Measurements from ENCODE around the gene ALKBH5. TPM values are rescaled to one million over a fixed set of nuclear protein-coding genes. Genes with fewer than 3 reads are reported as not detected.

Gene ALKBH5
- total RNA-seq, 1 experiment from 2014 or later = 69.5 TPM

GRCh38 chr17:18238299-18238698 is 54.7 kb downstream of the ALKBH5 start:
- ChIA-PET POLR2A (no interaction called here), CTCF (interaction anchor here (0.6 to 0.7 kb wide), 2 partner anchors 11 to 1014 kb away, joined by 4 to 5 read pairs; no protein-coding TSS in a partner anchor)
- no TSS peak for BruUV-seq (replicated peaks)
- no peak for TF ChIP-seq CTCF (IDR thresholded peaks at IDR 0.05; ENCODE audit: unreplicated experiment)
- peaks cover 15% of the 10 kb centered on the region for H3K4me1 Mint-ChIP-seq (ENCODE audit: insufficient read depth, unreplicated experiment)
- no peak overlapping the region for H3K27ac Mint-ChIP-seq (ENCODE audit: low read depth, unreplicated experiment)
- DNase-seq (ENCODE audit: unreplicated experiment) = no peak
- peaks cover 23% of the 10 kb centered on the region for H3K36me3 Mint-ChIP-seq (ENCODE audit: insufficient read depth, unreplicated experiment)
- intact Hi-C loops (cut with micrococcal nuclease) = no loop called here
- H3K9me3 Mint-ChIP-seq (ENCODE audit: unreplicated experiment) = no peaks in the 10 kb centered on the region
- no peak overlapping the region for H3K4me3 Mint-ChIP-seq (ENCODE audit: unreplicated experiment)
- H3K27me3 Mint-ChIP-seq (ENCODE audit: insufficient read depth, unreplicated experiment) = no peaks in the 10 kb centered on the region

GRCh38 chr17:18240449-18240848 is 56.8 kb downstream of the ALKBH5 start:
- intact Hi-C loops (cut with micrococcal nuclease) = no loop called here
- Mint-ChIP-seq H3K36me3 (ENCODE audit: insufficient read depth, unreplicated experiment) (peaks cover 34% of the 10 kb centered on the region), H3K9me3 (ENCODE audit: unreplicated experiment) (no peaks in the 10 kb centered on the region), H3K4me3 (ENCODE audit: unreplicated experiment) (no peak overlapping the region), H3K27me3 (ENCODE audit: insufficient read depth, unreplicated experiment) (no peaks in the 10 kb centered on the region), H3K27ac (ENCODE audit: low read depth, unreplicated experiment) (no peak overlapping the region), H3K4me1 (ENCODE audit: insufficient read depth, unreplicated experiment) (peaks cover 9% of the 10 kb centered on the region)
- ChIA-PET CTCF (no interaction called here), POLR2A (no interaction called here)
- BruUV-seq (replicated peaks) = no TSS peak
- DNase-seq (ENCODE audit: unreplicated experiment) = no peak
- no peak for TF ChIP-seq CTCF (IDR thresholded peaks at IDR 0.05; ENCODE audit: unreplicated experiment)

DNA sequence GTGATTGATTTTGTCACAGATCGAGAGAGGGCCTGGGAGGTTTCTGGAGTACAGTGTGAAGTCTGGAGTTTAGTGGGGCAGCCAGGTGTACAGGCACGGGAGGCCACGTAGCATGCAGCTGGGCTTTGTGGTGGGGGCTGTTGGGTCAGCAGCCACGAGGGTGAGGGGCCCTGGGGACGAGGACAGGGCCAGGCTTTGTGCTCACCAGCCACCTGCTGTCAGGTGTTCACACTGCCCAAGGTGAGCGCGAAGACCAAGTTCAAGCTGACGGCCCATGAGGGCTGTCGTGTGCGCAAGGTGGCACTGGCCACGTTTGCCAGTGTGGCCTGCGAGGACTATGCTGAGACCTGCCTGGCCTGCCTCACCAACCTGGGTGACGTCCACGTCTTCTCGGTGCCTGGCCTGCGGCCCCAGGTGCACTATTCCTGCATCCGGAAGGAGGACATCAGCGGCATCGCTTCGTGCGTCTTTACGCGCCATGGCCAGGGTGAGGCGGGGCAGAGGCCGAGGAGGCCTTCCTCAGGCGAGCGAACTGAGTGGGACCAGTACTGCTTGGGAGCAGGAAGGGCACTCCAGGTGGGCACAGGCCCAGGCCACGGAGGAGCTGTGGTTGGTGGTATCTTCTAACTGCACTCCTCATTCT is 57.7 kb downstream of the ALKBH5 start:
- CTCF ChIA-PET = interaction anchor here (0.8 kb wide), 1 partner anchor 24 kb away, joined by 3 read pairs; no protein-coding TSS in a partner anchor
- Mint-ChIP-seq H3K27ac (ENCODE audit: low read depth, unreplicated experiment) (no peak overlapping the region), H3K4me1 (ENCODE audit: insufficient read depth, unreplicated experiment) (no peaks in the 10 kb centered on the region), H3K36me3 (ENCODE audit: insufficient read depth, unreplicated experiment) (peaks cover 43% of the 10 kb centered on the region), H3K9me3 (ENCODE audit: unreplicated experiment) (no peaks in the 10 kb centered on the region), H3K4me3 (ENCODE audit: unreplicated experiment) (no peak overlapping the region), H3K27me3 (ENCODE audit: insufficient read depth, unreplicated experiment) (no peaks in the 10 kb centered on the region)
- no peak for DNase-seq (ENCODE audit: unreplicated experiment)
- BruUV-seq (replicated peaks) = no TSS peak
- POLR2A ChIA-PET = no interaction called here
- intact Hi-C loops (cut with micrococcal nuclease) = no loop called here
- no peak for TF ChIP-seq CTCF (IDR thresholded peaks at IDR 0.05; ENCODE audit: unreplicated experiment)

GRCh38 chr17:18245038-18245776 is 61.6 kb downstream of the ALKBH5 start:
- DNase-seq (ENCODE audit: unreplicated experiment) = no peak
- intact Hi-C loops (cut with micrococcal nuclease) = no loop called here
- H3K27me3 Mint-ChIP-seq (ENCODE audit: insufficient read depth, unreplicated experiment) = no peaks in the 10 kb centered on the region
- no peak overlapping the region for H3K4me3 Mint-ChIP-seq (ENCODE audit: unreplicated experiment)
- ChIA-PET CTCF (no interaction called here), POLR2A (no interaction called here)
- H3K36me3 Mint-ChIP-seq (ENCODE audit: insufficient read depth, unreplicated experiment) = peaks cover 71% of the 10 kb centered on the region
- no peak for TF ChIP-seq CTCF (IDR thresholded peaks at IDR 0.05; ENCODE audit: unreplicated experiment)
- H3K4me1 Mint-ChIP-seq (ENCODE audit: insufficient read depth, unreplicated experiment) = peaks cover 5% of the 10 kb centered on the region
- TSS peak; percentile 76 for BruUV-seq (replicated peaks)
- no peaks in the 10 kb centered on the region for H3K9me3 Mint-ChIP-seq (ENCODE audit: unreplicated experiment)
- no peak overlapping the region for H3K27ac Mint-ChIP-seq (ENCODE audit: low read depth, unreplicated experiment)
